Measurements from ENCODE around the gene ATXN7L2.
A peak's percentile ranks its signal among the peaks of the same experiment; 100 is the strongest.

ATXN7L2 gene

GRCh38 chr1:109535971-109536491, 52.3 kb downstream of the ATXN7L2 start:
- no peaks in the 10 kb centered on the region for H4K20me1 ChIP-seq (ENCODE audit: insufficient read depth, low read length)
- no peaks in the 10 kb centered on the region for H3K9me3 ChIP-seq (replicated peaks; ENCODE audit: insufficient read depth, low read length)
- no peaks in the 10 kb centered on the region for H3K4me1 ChIP-seq (ENCODE audit: low read length)
- no peaks in the 10 kb centered on the region for H3K79me2 ChIP-seq (ENCODE audit: low read length)
- H3K9me2 ChIP-seq (replicated peaks; ENCODE audit: insufficient read depth, low read length): no peaks in the 10 kb centered on the region
- H3K36me3 ChIP-seq (replicated peaks; ENCODE audit: insufficient read depth, low read length): no peaks in the 10 kb centered on the region
- DNase-seq: no peak
- TF ChIP-seq EZH2phosphoT487 (IDR thresholded peaks at IDR 0.05; ENCODE audit: low read length) (no peak), CTCF (IDR thresholded peaks at IDR 0.05; ENCODE audit: low read length) (no peak), EZH2 (optimal IDR thresholded peaks at IDR 0.05; ENCODE audit: low read depth, low read length) (no peak)
- no peaks in the 10 kb centered on the region for H3K27me3 ChIP-seq (replicated peaks; ENCODE audit: insufficient read depth, low read length)
- no peak overlapping the region for H3K4me3 ChIP-seq (ENCODE audit: low read length)
- H3K27ac ChIP-seq (ENCODE audit: low read length): no peak overlapping the region
- no peaks in the 10 kb centered on the region for H3F3A ChIP-seq (ENCODE audit: insufficient read depth, low read length)
- 0 out of 2 replicates have a peak overlapping the region, but pooled peaks have one; percentile 35 for H2AFZ ChIP-seq (ENCODE audit: low read length)
- no peak overlapping the region for H3K9ac ChIP-seq (ENCODE audit: low read length)
- H3K4me2 ChIP-seq (ENCODE audit: low read depth, low read length): peak overlapping the region; percentile 21; the same call in 1 of the 2 replicates

- TF ChIP-seq EZH2phosphoT487 (IDR thresholded peaks at IDR 0.05; ENCODE audit: low read length) (no peak), CTCF (IDR thresholded peaks at IDR 0.05; ENCODE audit: low read length) (no peak), EZH2 (optimal IDR thresholded peaks at IDR 0.05; ENCODE audit: low read depth, low read length) (no peak)
- Histone ChIP-seq H3K4me3 (ENCODE audit: low read length) (no peak overlapping the region), H4K20me1 (ENCODE audit: insufficient read depth, low read length) (no peaks in the 10 kb centered on the region), H3K27me3 (replicated peaks; ENCODE audit: insufficient read depth, low read length) (no peaks in the 10 kb centered on the region), H3K9me2 (replicated peaks; ENCODE audit: insufficient read depth, low read length) (no peaks in the 10 kb centered on the region), H3K9me3 (replicated peaks; ENCODE audit: insufficient read depth, low read length) (no peaks in the 10 kb centered on the region), H3K27ac (ENCODE audit: low read length) (no peak overlapping the region), H3K4me2 (ENCODE audit: low read depth, low read length) (no peak overlapping the region), H2AFZ (ENCODE audit: low read length) (no peak overlapping the region), H3K36me3 (replicated peaks; ENCODE audit: insufficient read depth, low read length) (no peaks in the 10 kb centered on the region), H3K9ac (ENCODE audit: low read length) (no peak overlapping the region), H3K79me2 (ENCODE audit: low read length) (no peaks in the 10 kb centered on the region), H3F3A (ENCODE audit: insufficient read depth, low read length) (no peaks in the 10 kb centered on the region), H3K4me1 (ENCODE audit: low read length) (no peaks in the 10 kb centered on the region)
- no peak for DNase-seq
Measured at GRCh38 chr1:109537450-109538178, 53.9 kb downstream of the ATXN7L2 start.

GRCh38 chr1:109538827-109539555, 55.3 kb downstream of the ATXN7L2 start:
- H3K36me3 ChIP-seq (replicated peaks; ENCODE audit: insufficient read depth, low read length): no peaks in the 10 kb centered on the region
- H4K20me1 ChIP-seq (ENCODE audit: insufficient read depth, low read length): no peaks in the 10 kb centered on the region
- H3K4me2 ChIP-seq (ENCODE audit: low read depth, low read length): no peak overlapping the region
- H3K4me1 ChIP-seq (ENCODE audit: low read length): no peaks in the 10 kb centered on the region
- no peak for TF ChIP-seq CTCF (IDR thresholded peaks at IDR 0.05; ENCODE audit: low read length)
- no peak for TF ChIP-seq EZH2phosphoT487 (IDR thresholded peaks at IDR 0.05; ENCODE audit: low read length)
- no peak for TF ChIP-seq EZH2 (optimal IDR thresholded peaks at IDR 0.05; ENCODE audit: low read depth, low read length)
- H3K79me2 ChIP-seq (ENCODE audit: low read length): no peaks in the 10 kb centered on the region
- no peak overlapping the region for H3K4me3 ChIP-seq (ENCODE audit: low read length)
- no peak overlapping the region for H2AFZ ChIP-seq (ENCODE audit: low read length)
- no peaks in the 10 kb centered on the region for H3F3A ChIP-seq (ENCODE audit: insufficient read depth, low read length)
- H3K9me2 ChIP-seq (replicated peaks; ENCODE audit: insufficient read depth, low read length): no peaks in the 10 kb centered on the region
- H3K27ac ChIP-seq (ENCODE audit: low read length): no peak overlapping the region
- H3K9ac ChIP-seq (ENCODE audit: low read length): no peak overlapping the region
- no peaks in the 10 kb centered on the region for H3K27me3 ChIP-seq (replicated peaks; ENCODE audit: insufficient read depth, low read length)
- no peaks in the 10 kb centered on the region for H3K9me3 ChIP-seq (replicated peaks; ENCODE audit: insufficient read depth, low read length)
- no peak for DNase-seq

All from MM.1S (cell line).